NCI-H526 (cell line): ENCODE data around the gene EPN3.

Experiments used
- DNase-seq, 2 experiments: peaks; one replicate each; lab custom pipeline; 2025; lab: John Stamatoyannopoulos, UW

The EPN3 gene

DNA sequence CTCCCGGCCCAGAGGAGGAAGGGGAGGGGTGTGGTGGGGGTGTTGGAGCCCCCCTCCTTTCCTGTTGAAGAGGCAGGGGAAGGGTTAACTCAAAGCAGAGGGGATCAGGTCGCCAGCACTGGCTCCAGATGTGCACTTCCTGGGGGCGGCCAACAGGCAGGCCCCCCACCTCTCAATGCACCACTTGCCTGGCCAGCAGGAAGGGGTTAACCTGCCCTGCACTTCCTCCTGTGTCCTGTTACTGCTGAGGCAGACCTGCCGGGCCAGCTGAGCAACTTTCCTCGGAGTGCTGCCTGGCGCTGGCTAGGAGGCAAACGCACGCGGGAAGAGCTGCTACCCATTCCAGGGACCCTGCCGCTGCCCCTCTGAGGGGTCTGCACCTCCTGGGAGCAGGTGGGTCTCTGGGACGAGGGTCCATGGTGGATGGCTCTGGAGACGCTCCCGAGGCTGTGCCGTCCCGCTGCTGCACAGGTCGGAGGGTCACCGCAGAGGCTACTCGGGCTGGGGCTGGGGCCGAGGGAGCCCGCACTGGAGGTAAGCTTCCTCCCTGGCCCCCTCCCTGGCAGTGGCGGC lies at the start of gene EPN3:
Gene EPN3, plus strand, starts transcription at position 284 of the 573 bp plus-strand sequence. CDS start 3,822 bp downstream, outside the sequence.
- peak; percentile 51 to 87 for DNase-seq

GRCh38 chr17:50483266-50483665 lies 49.3 kb upstream of the EPN3 start:
- DNase-seq: no peak

DNA sequence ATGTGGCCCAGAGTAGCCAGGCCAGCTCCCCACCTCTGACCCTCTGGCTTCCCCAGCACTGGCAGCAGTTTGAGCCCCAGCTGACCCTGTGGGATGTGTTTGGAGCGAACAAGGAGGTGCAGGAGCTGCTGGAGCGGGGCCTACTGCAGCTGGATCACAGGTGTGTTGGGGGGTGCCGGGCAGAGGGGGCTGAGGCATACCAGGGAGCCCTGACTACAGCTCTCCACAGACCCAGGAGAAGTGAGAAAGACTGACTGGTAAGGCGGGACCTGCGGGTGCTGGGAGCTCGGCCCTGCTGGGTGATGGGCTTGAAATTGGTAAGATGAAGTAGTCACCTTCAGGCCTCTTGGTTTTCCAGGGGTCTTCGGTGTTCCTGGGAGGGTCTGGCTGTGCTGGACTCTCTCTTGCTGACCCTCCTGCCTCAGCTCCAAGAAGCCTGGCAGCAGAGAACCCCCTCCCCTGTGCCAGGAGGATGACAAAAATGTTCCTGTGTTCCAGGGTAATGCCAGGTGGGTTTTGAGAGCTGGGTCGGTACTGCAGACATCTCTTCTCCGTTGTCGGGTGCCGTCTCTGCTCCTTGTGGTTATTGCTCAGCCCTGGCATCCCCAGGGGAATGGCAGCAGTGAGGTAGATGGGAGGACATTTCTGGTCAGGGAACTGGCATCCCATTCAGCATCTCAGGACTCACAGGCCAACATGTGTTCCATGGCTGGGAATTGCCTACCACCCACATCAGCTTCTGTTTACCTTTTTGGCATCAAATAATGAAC lies 48.0 kb upstream of the EPN3 start:
- no peak for DNase-seq

DNA sequence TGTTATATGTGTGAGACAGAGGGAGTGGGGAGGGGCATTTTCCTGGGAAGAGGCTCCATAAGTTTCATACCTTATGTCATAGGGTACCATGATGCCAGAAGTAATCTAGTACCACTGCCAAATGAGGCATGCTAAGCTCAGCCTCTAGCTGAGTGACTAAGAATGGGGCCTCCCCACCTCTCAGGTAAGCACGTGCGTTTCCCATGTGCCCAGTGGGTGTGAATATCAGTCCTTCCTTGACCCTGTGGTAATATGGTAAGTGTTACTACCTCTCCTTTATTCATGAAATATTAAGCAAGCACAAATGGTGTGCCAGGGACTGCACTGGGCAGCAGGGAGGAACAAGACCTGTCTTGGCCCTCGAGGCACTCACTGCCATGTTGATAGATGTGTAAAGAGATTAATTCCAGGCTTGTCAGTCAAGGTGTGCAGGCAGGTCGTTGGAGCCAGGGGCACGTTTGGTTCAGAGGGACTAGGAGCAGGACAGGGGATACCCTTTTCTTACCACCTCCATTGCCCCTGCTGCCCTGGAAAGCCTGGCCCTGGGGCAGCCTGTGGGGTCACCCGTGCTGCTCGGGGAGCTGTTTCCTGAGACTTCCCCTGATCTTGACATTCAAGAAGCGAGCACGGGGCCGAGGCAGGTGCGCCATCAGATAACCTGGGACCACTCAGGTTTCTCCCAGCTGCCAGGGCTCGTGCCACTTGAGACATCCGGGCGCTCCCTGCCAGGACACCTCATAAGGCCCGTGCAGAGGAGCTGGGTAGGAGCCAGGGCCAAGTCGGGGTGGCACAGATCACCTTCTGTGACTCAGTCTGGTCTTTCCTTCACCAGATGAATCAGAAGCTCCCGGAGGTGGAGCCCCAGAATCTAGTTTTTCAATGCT lies 45.1 kb upstream of the EPN3 start:
- no peak for DNase-seq

GRCh38 chr17:50488880-50489279 lies 43.7 kb upstream of the EPN3 start:
- DNase-seq: no peak

- DNase-seq: no peak
Observed at GRCh38 chr17:50491505-50491904, 41.0 kb upstream of the EPN3 start.

GRCh38 chr17:50492214-50492613 lies 40.3 kb upstream of the EPN3 start:
- no peak for DNase-seq

- DNase-seq: no peak
Observed at GRCh38 chr17:50493744-50494143, 38.8 kb upstream of the EPN3 start.

DNA sequence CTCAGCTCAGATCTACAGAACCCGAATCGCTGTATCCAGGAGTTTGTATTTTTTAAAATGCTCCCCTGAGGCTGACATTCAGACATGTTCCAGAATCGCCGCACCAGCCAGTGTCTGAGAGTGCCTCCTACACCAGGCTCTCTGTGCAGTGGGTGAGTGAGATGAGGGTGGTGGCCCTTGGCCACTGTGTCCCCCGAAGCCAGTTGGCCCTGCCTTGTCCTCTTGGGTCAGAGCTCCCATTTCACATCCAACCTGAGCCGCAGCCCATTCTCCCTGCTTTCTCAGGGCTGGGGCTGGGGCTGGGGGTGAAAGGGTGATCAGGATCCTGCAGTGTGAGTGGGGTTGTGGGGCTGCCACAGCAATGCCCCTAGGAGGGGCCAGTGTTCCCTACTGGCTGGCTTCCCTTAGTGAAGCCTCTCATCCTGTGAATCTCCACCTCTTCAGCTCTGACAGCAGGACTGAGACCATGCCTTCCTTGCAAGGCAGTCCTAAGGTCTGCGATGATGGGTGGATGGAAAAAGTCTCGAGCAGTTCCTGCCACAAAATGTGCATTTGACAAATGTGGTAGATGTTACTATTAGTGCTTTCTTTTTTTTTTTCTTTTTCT lies 37.2 kb upstream of the EPN3 start:
- DNase-seq: no peak

GRCh38 chr17:50495918-50496317 lies 36.6 kb upstream of the EPN3 start:
- no peak for DNase-seq

DNA sequence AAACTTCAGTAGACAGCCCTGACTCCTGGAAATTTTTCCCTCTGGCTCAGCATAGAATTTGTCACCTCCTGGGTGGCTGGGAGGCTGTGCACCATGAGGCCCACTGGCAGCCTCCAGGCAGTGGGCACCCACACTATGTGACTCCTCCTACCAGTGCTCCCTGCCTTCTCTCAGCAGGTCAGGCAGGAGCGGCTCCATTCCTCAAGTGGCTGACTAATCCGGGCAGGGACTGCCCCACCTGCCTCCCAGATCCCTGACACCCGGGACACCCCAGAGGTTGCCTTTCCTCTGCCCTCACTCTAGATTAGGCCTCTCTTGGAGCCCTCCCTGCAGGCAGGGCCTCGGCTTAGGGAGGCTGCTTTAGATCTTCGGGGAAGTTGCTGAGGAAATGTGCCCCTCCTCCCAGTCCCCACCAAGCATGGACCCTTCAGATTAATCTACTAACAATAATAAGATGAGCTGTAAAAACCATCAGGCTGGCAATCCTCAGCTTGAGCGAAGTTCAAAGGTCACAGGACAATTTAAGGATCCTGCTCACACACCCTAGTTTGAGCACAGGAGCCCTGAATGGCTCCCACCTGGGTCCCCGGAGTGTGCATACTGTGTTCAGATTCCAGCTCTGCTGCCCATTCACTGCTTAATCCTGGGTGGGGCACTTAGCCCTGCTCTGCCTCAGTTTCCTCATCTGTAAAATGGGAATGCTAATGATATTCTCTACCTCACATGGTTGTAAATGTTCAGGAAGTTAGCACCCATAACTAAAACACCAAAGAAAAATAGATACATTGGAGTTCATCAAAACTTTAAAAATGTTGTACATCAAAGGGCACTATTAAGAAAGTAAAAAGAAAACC lies 34.3 kb upstream of the EPN3 start:
- DNase-seq: no peak

DNA sequence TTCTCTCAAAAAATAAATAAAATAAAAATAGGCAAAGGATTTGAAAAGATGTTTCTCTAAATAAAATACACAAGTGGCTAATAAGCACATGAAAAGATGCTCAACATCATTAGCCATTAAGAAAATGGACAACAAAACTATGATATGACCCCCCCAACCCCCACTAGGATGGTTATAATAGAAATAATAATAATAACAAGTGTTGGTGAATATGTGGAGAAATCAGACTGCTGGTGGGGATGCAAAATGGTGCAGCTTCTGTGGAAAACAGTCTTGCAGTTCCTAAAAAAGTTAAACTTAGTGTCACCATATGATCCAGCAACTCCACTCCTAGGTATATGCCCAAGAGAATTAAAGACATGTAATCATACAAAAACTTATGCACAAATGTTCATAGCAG lies 33.3 kb upstream of the EPN3 start:
- no peak for DNase-seq

GRCh38 chr17:50499721-50500120 lies 32.8 kb upstream of the EPN3 start:
- DNase-seq: no peak

DNA sequence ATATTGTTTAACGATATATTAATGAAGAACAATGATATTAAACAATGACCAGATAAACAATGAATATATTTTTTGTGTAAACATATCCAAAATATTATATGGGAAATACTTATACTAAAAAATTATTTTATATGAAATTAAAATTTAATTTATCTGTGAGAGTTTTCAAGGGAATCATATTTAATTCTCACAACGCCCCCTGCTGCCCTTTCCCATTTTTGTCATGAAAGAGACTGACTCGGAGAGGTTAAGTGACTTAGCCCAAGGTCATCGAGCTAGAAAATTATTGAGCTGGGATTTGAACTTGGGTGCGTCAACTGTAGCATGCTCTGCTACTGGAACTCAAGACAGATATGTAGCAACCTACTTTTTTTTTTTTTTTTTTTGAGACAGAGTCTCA lies 31.5 kb upstream of the EPN3 start:
- peak; percentile 22 to 56 for DNase-seq

- no peak for DNase-seq
Observed at GRCh38 chr17:50502301-50502990, 30.1 kb upstream of the EPN3 start.

GRCh38 chr17:50505591-50506130 lies 26.9 kb upstream of the EPN3 start:
- DNase-seq: no peak

- DNase-seq: no peak
Observed at GRCh38 chr17:50506298-50506697, 26.2 kb upstream of the EPN3 start.

DNA sequence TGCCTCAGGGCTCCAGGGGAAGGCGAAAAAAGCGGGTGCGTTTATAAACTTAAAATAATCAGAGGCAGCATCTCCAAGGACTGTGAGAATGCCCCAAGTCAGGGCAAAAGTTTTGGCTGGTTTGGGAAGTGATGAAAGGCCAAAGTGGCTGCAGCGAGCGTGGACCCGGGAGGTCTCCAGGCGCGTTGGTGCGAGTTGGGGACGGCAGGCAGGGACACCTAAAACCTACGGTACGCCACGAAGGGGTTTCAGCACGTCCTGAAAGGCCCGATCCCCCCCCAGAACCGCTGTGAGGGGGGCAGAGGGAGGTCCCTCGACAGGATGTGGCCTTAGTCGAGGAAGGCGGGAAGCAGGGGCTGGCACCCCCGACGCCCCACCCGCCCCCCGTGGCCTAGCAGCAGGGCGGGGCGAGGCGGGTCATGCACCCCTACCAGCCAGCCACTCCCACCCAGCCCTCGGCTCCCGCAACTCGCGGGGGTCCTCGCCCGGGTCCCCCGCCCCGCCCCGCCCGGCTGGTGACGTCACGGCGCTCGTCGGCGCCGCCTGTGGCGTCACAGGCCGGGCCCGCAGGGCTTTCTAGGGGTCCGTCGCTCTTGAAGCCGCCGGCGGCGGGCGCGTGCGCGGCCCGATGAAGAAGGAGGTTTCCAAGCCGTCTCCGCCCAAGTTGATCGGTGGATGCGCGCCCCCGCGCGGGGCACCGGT lies 24.5 kb upstream of the EPN3 start, which contains the start of gene MYCBPAP:
Gene MYCBPAP, plus strand, starts transcription at position 569 of the 702 bp plus-strand sequence. CDS start 236 bp downstream, outside the sequence.
- DNase-seq: peak; percentile 46 to 87

DNA sequence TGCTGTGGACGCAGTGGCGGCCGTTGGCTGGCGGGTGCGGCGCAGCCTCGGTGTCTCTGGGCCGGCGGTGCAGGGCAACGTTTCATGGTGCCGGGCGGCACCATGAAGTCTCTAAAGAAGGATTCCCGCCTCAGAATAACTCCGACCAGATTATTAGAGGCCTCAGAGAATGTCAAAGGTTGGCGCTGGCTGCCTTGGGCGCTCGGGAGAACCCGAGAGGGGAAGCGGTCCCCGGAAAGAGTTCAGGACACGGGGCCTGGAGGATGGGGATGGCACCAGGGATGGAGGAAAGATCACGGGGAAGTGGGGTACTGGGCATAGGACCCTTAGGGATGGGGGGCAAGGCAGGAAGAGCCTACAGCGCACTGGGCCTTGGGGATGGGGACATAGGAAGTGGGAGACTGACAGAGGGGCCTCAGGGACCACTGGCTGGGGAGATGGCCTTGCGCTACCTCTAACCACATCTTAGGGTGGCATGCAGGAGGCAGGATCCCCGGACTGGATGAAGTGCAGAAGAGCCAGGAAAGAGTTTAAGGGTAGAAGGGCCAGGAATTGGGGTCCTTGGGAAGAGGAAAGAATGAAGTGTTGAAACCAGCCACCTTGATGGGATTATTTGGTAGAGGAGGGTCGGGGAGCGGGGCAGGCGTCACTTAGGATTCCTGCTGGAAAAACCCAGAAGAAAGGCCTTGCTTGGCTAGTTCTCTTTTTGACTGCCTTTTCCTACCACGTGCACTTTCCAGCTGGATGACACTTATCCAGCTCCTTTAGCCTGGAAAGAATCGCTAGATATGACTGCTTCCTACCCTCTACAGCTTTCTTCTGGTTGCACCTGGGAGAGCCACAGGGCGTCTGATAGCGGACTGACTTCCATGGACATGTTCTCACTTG lies 23.7 kb upstream of the EPN3 start:
- no peak for DNase-seq
